Fibroblast of pulmonary artery (primary cell): Measurements from ENCODE around the gene PYGL.

Source experiments
- DNase-seq: peaks from one replicate; pipeline ENCODE4 v3.0.0-alpha.2; 2010; ENCODE audit warnings: low read depth
- H3K4me3 ChIP-seq: replicated peaks from 2 replicates; pipeline ENCODE4 v1.5.1; 2011; ENCODE audit warnings: low read depth, mild to moderate bottlenecking, control low read depth, low read length, moderate library complexity
- CTCF ChIP-seq: IDR thresholded peaks from 2 replicates; pipeline ENCODE4 v1.5.1; 2011; ENCODE audit warnings: mild to moderate bottlenecking, control low read depth, low read length, inconsistent platforms; ENCODE audit errors: missing control alignments

The PYGL gene

DNA sequence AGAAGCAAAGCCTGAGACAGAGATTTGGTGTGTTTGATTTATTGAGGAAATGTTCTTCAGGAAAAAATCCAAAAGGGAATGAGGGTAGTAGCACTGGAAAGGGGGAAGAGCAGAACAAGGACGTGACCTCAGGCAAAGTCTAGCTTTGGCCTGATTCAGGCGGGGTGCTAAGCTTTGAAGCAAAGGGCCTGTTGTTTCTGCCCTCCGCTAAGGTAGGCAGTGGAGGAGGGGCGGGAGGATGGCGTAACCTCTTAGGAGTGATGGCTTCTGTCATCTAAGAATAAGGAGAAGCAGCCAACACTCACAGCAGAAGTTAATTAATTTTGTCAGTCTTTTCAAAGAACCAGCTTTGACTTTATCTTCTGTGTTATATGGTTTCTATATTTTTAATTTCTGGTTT, 52.0 kb downstream of the PYGL start:
- TF ChIP-seq CTCF: no peak
- no peak for DNase-seq
- H3K4me3 ChIP-seq: no peak overlapping the region

GRCh38 chr14:50887476-50887875, 56.8 kb downstream of the PYGL start:
- DNase-seq: no peak
- TF ChIP-seq CTCF: no peak
- no peak overlapping the region for H3K4me3 ChIP-seq

DNA sequence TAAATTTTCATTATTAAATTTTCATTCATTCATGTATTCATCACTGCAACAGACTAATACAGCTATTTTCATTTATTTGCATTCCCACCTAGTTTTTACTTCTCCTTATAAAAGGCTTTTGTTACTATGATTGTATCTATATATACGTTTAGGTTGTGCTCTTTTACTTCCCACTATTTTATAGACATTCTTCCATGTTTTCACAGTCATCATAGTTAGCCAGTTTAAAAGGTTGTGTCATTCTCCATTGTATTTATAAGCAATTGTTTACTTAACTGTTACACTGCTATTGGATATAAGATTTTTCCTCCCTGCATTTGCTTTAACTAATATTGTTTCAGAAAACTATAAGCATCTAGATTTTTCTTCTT, 60.5 kb downstream of the PYGL start:
- no peak overlapping the region for H3K4me3 ChIP-seq
- no peak for DNase-seq
- no peak for TF ChIP-seq CTCF

DNA sequence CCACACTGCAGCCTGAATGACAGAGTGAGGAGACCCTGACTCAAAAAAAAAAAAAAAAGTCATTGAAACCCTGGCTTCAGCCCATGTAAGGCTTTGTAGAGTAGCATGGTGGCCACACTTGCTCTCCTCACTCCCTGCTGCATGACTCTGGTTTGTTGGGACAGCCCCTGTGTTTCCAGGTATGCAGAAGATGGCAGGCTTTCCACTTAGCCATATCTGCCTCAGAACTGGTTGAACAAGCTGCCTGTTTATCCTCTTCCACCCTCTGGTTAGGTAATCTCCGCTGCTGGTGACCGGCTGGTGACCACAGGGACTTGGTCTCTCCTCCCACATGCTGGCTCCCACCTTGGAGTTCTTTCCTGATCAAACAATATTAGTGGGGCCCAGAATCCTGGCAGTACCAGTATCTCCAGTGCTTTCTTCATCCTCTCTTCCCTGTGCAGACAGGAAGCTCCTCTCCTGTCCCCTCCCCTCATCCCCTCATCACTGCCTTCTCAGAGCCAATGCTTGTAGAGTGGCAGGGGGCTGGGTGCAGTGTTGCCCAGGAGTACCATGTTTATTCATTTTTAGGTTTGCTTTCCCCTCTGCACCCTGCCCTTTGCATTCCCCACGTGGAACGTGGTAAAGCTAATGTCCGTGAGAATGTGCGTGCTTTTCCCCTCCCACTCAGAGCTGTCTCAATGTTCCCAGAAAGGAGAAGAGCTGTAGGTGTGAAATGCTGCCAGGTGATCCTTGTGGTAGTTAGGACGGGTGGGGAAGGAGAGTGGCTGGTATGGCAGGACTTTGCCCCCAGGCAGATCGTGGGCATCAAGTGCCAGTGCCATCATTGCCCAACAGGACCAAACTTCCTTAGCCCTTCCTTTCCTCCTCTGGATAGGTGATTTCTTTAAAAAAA, 61.1 kb downstream of the PYGL start:
- TF ChIP-seq CTCF: no peak
- no peak for DNase-seq
- H3K4me3 ChIP-seq: no peak overlapping the region

DNA sequence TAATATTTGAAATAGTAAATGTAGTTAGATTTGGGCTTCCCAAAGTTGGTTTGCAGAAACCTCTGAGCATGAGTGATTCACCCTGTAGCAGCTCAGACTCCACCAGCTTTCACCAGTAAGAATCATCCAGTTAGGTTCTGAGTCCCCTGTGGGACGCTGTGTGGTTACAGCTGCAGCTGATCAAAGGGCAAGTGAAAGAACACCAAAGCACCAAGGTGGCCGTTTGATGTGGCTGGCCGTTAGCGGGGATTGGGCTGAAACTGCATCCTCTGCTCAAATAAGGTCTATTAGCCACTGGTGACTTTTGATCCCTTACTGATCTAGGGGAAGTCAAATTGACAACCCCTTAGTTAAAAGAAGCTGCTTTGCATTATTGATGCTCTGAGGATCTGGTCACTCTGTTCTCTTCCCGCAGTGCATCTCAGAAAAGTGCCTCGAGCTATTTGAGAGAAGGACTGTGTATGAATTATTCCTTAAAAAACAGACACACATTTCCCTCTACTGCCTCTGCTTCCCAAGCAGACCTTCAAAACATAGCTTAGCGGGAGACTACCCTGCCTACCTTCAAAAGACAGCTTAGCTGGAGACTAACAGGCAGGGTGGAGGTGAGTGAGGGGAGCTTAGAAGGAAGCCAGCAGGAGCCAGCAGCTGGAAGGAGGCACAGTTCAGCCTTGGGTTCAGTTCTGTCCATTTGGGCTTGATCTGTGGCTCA, 68.8 kb downstream of the PYGL start:
- DNase-seq: no peak

GRCh38 chr14:50874757-50875156, 69.5 kb downstream of the PYGL start:
- DNase-seq: no peak
- no peak overlapping the region for H3K4me3 ChIP-seq
- no peak for TF ChIP-seq CTCF

More for the DNA sequence above, 68.8 kb downstream of the PYGL start:
- no peak for TF ChIP-seq CTCF
- H3K4me3 ChIP-seq: no peak overlapping the region
